ENCODE measurements around the gene CD200. TPM values are rescaled to one million over a fixed set of nuclear protein-coding genes. Genes with fewer than 3 reads are reported as not detected.
"Not testable (repeated sequence)": the region's sequence is repeated elsewhere in the genome, so short reads cannot be mapped to it uniquely, and the experiment has no call there.

CD200 gene
- total and polyA plus RNA-seq, 9 of the 15 experiments (the other 6 are each of a cell fraction or from before 2014, with no cell fraction given): 0.13 TPM; not detected in 8

- FAIRE-seq; H4K20me1 ChIP-seq (replicated peaks; ENCODE audit: control insufficient read depth, insufficient read depth, low read length); ATAC-seq; H3K79me2 ChIP-seq (ENCODE audit: control insufficient read depth, insufficient read depth, low read length); H3K9me1 ChIP-seq (ENCODE audit: control insufficient read depth, insufficient read depth, low read length); H3K27ac ChIP-seq (ENCODE audit: extremely low read depth, low read depth, low read length); H3K36me3 ChIP-seq (ENCODE audit: control insufficient read depth, insufficient read depth, low read length); H3K4me3 ChIP-seq; H3K9me3 ChIP-seq (replicated peaks; ENCODE audit: control insufficient read depth, insufficient read depth, low read depth, low read length); BruUV-seq (replicated peaks); CTCF ChIA-PET (ENCODE audit: low intra/inter-chr PET ratio); intact Hi-C loops (cut with micrococcal nuclease); H3K4me1 ChIP-seq (replicated peaks in 1 of 2; ENCODE audit: control insufficient read depth in 2 of 2, insufficient read depth in 2 of 2, low read length in 2 of 2); H3K9ac ChIP-seq (ENCODE audit: insufficient read depth in 1 of 2, low read depth in 2 of 2, low read length in 2 of 2); in situ Hi-C loops (cut with MboI); DNase-seq (ENCODE audit: extremely low read depth in 1 of 4, low spot score in 3 of 4); H3K27me3 ChIP-seq (ENCODE audit: control insufficient read depth in 2 of 2, insufficient read depth in 2 of 2, low read length in 2 of 2); H3K4me2 ChIP-seq (ENCODE audit: insufficient read depth, low read length); H2AFZ ChIP-seq (ENCODE audit: low read depth, low read length): not testable (repeated sequence)
- POLR2A ChIA-PET: interaction anchor here (0.7 kb wide), 1 partner anchor 391 kb away, joined by 4 read pairs; no protein-coding TSS in a partner anchor
- 3% methylated on average over 4 of the region's 5 CpGs for WGBS (ENCODE audit: insufficient coverage, low coverage, missing lambda C conversion rate)
These were observed 67.4 kb downstream of the CD200 start for GRCh38 chr3:112400317-112400716.

- H3K27me3 ChIP-seq (ENCODE audit: control insufficient read depth in 2 of 2, insufficient read depth in 2 of 2, low read length in 2 of 2): no peaks in the 10 kb centered on the region
- H3K27ac ChIP-seq (ENCODE audit: extremely low read depth, low read depth, low read length): no peak overlapping the region
- ATAC-seq (no peak), FAIRE-seq (no peak), DNase-seq (ENCODE audit: extremely low read depth in 1 of 4, low spot score in 3 of 4) (no peak)
- H2AFZ ChIP-seq (ENCODE audit: low read depth, low read length): no peak overlapping the region
- POLR2A ChIA-PET: no interaction called here
- no TSS peak for BruUV-seq (replicated peaks)
- no peak overlapping the region for H3K4me2 ChIP-seq (ENCODE audit: insufficient read depth, low read length)
- no peaks in the 10 kb centered on the region for H3K9me1 ChIP-seq (ENCODE audit: control insufficient read depth, insufficient read depth, low read length)
- 5% methylated on average over 2 of the region's 2 CpGs for WGBS (ENCODE audit: insufficient coverage, low coverage, missing lambda C conversion rate)
- no peaks in the 10 kb centered on the region for H3K36me3 ChIP-seq (ENCODE audit: control insufficient read depth, insufficient read depth, low read length)
- no peak overlapping the region for H3K4me3 ChIP-seq
- H3K9ac ChIP-seq (ENCODE audit: insufficient read depth in 1 of 2, low read depth in 2 of 2, low read length in 2 of 2): no peak overlapping the region
- CTCF ChIA-PET (ENCODE audit: low intra/inter-chr PET ratio): no interaction called here
- in situ Hi-C loops (cut with MboI): no loop called here
- intact Hi-C loops (cut with micrococcal nuclease): no loop called here
- H4K20me1 ChIP-seq (replicated peaks; ENCODE audit: control insufficient read depth, insufficient read depth, low read length): no peaks in the 10 kb centered on the region
- H3K4me1 ChIP-seq (replicated peaks in 1 of 2; ENCODE audit: control insufficient read depth in 2 of 2, insufficient read depth in 2 of 2, low read length in 2 of 2): no peaks in the 10 kb centered on the region
- no peaks in the 10 kb centered on the region for H3K9me3 ChIP-seq (replicated peaks; ENCODE audit: control insufficient read depth, insufficient read depth, low read depth, low read length)
- H3K79me2 ChIP-seq (ENCODE audit: control insufficient read depth, insufficient read depth, low read length): no peaks in the 10 kb centered on the region
- TF ChIP-seq MITF (IDR thresholded peaks at IDR 0.05) (no peak), ZNF143 (CRISPR knock-in tag; IDR thresholded peaks at IDR 0.05) (no peak), HNRNPUL1 (IDR thresholded peaks at IDR 0.05; ENCODE audit: low read length) (no peak), CLOCK (CRISPR knock-in tag; IDR thresholded peaks at IDR 0.05; ENCODE audit: borderline replicate concordance) (no peak), SRSF3 (IDR thresholded peaks at IDR 0.05; ENCODE audit: insufficient read depth, low read length) (no peak), ATF6 (CRISPR knock-in tag; IDR thresholded peaks at IDR 0.05) (no peak), ESRRB (CRISPR knock-in tag; IDR thresholded peaks at IDR 0.05; ENCODE audit: borderline replicate concordance) (no peak), POLR2G (IDR thresholded peaks at IDR 0.05; ENCODE audit: low read depth, low read length) (no peak), SMARCB1 (IDR thresholded peaks at IDR 0.05; ENCODE audit: insufficient read length, low read depth) (no peak), KDM5B (IDR thresholded peaks at IDR 0.05; ENCODE audit: insufficient replicate concordance, low read depth, low read length) (no peak)
These were observed 68.7 kb downstream of the CD200 start for GRCh38 chr3:112401617-112402016.

All from K562 (cell line).